MM.1S (cell line): ENCODE results near the gene CRKL.

Experiments used
- CTCF ChIP-seq: fragments of 300-600 bp; sonication (generic); IDR thresholded peaks from 2 replicates; pipeline ENCODE4 v1.5.1; 2016; ENCODE audit warnings: antibody characterized with exemption, low read length, mixed read lengths
- EZH2 ChIP-seq: fragments of 300-600 bp; sonication (generic); optimal IDR thresholded peaks from 2 replicates; pipeline ENCODE3; 2017; ENCODE audit warnings: low read depth, mild to moderate bottlenecking, antibody characterized with exemption, low read length, mixed read lengths
- EZH2phosphoT487 ChIP-seq: fragments of 300-600 bp; sonication (generic); IDR thresholded peaks from 2 replicates; pipeline ENCODE4 v1.6.1; 2018; ENCODE audit warnings: antibody characterized with exemption, low read length

- TF ChIP-seq CTCF: no peak
- TF ChIP-seq EZH2: no peak
- no peak for TF ChIP-seq EZH2phosphoT487
Measured at GRCh38 chr22:20960609-20961008, 43.4 kb downstream of the CRKL start.
